ENCODE data around the gene PIK3R3.
"Not testable (repeated sequence)": the region's sequence is repeated elsewhere in the genome, so short reads cannot be mapped to it uniquely, and the experiment has no call there.

PIK3R3 gene

GRCh38 chr1:46094471-46095005, 37.9 kb downstream of the PIK3R3 start:
- DNase-seq (ENCODE audit: low read depth) = no peak
- TF ChIP-seq CTCF (conservative IDR thresholded peaks at IDR 0.05; ENCODE audit: low read depth, low read length) = no peak

GRCh38 chr1:46093832-46094231, 38.6 kb downstream of the PIK3R3 start:
- H3K4me3 ChIP-seq (ENCODE audit: low read length); DNase-seq (ENCODE audit: low read depth): not testable (repeated sequence)

More at GRCh38 chr1:46094471-46095005, 37.9 kb downstream of the PIK3R3 start:
- no peak overlapping the region for H3K4me3 ChIP-seq (ENCODE audit: low read length)

GRCh38 chr1:46087891-46088290, 44.5 kb downstream of the PIK3R3 start:
- no peak for DNase-seq (ENCODE audit: low read depth)
- no peak for TF ChIP-seq CTCF (conservative IDR thresholded peaks at IDR 0.05; ENCODE audit: low read depth, low read length)
- no peak overlapping the region for H3K4me3 ChIP-seq (ENCODE audit: low read length)

GRCh38 chr1:46086576-46086975, 45.9 kb downstream of the PIK3R3 start:
- no peak for DNase-seq (ENCODE audit: low read depth)
- TF ChIP-seq CTCF (conservative IDR thresholded peaks at IDR 0.05; ENCODE audit: low read depth, low read length) = no peak

GRCh38 chr1:46084553-46085451, 47.6 kb downstream of the PIK3R3 start:
- no peak overlapping the region for H3K4me3 ChIP-seq (ENCODE audit: low read length)
- no peak for TF ChIP-seq CTCF (conservative IDR thresholded peaks at IDR 0.05; ENCODE audit: low read depth, low read length)
- DNase-seq (ENCODE audit: low read depth) = no peak

More at GRCh38 chr1:46086576-46086975, 45.9 kb downstream of the PIK3R3 start:
- H3K4me3 ChIP-seq (ENCODE audit: low read length) = no peak overlapping the region

- TF ChIP-seq CTCF (conservative IDR thresholded peaks at IDR 0.05; ENCODE audit: low read depth, low read length) = no peak
- DNase-seq (ENCODE audit: low read depth) = no peak
- H3K4me3 ChIP-seq (ENCODE audit: low read length) = no peak overlapping the region
Observed at GRCh38 chr1:46083579-46083978, 48.9 kb downstream of the PIK3R3 start.

- TF ChIP-seq CTCF (conservative IDR thresholded peaks at IDR 0.05; ENCODE audit: low read depth, low read length) = no peak
- DNase-seq (ENCODE audit: low read depth) = no peak
- H3K4me3 ChIP-seq (ENCODE audit: low read length) = no peak overlapping the region
Observed at GRCh38 chr1:46081619-46082018, 50.8 kb downstream of the PIK3R3 start.
